CD4-positive, alpha-beta T cell (primary cell): ENCODE measurements around the gene SAMD4A. TPM values are rescaled to one million over a fixed set of nuclear protein-coding genes. Genes with fewer than 3 reads are reported as not detected.

ENCODE experiments used
- ATAC-seq: fragments of 200-7000 bp; cut with Tn5 transposase; one replicate; pipeline ENCODE4 v1.10.0; 2022; ENCODE audit warnings: mild to moderate bottlenecking; ENCODE audit not compliant: poor library complexity
- CTCF ChIA-PET: fragments of 350-600 bp; sonication (Branson Sonifier 250); formaldehyde crosslinking; loops from one replicate; lab custom pipeline; 2021; ENCODE audit warnings: antibody characterized with exemption, inconsistent platforms; lab: Charles Lee
- POLR2A ChIA-PET: fragments of 350-600 bp; sonication (Branson Sonifier 250); formaldehyde crosslinking; loops from one replicate; lab custom pipeline; 2021; ENCODE audit warnings: antibody characterized with exemption, inconsistent platforms; lab: Charles Lee
- DNase-seq, 14 experiments: peaks; one replicate each; pipeline ENCODE4 v3.0.0-alpha.2; 2013 to 2020; ENCODE audit warnings: mixed read lengths in 2 of 14
- H3K27ac ChIP-seq, 2 donors: one replicate each; pipeline versions ENCODE4 v1.5.1 to v1.7.0; 2013; ENCODE audit warnings: low read length in 2 of 2, low read depth in 1 of 2, mild to moderate bottlenecking in 1 of 2
- H3K27me3 ChIP-seq, 2 experiments: 1 replicate in 1 of 2; 2 replicates in 1 of 2; pipeline versions ENCODE4 v1.6.1 to v1.7.0; 2013; ENCODE audit warnings: low read length in 2 of 2, control low read depth in 1 of 2, mild to moderate bottlenecking in 1 of 2, moderate library complexity in 1 of 2; ENCODE audit not compliant: insufficient read depth in 2 of 2, control insufficient read depth in 1 of 2
- H3K36me3 ChIP-seq: one replicate; pipeline ENCODE4 v1.6.1; 2013; ENCODE audit warnings: low read length, control low read depth; ENCODE audit not compliant: insufficient read depth
- H3K4me1 ChIP-seq: one replicate; pipeline ENCODE4 v1.6.1; 2013; ENCODE audit warnings: low read length, control low read depth; ENCODE audit not compliant: insufficient read depth
- H3K4me3 ChIP-seq: one replicate; pipeline ENCODE4 v1.5.1; 2013; ENCODE audit warnings: mild to moderate bottlenecking, low read length, moderate library complexity
- H3K9me3 ChIP-seq, 2 experiments: 1 replicate in 1 of 2; 2 replicates in 1 of 2; pipeline versions ENCODE4 v1.6.1 to v1.7.0; 2013; ENCODE audit warnings: low read length in 2 of 2, mild to moderate bottlenecking in 2 of 2, control low read depth in 1 of 2, moderate library complexity in 1 of 2; ENCODE audit not compliant: control insufficient read depth in 1 of 2, insufficient read depth in 1 of 2
- H3K27ac Mint-ChIP-seq: one replicate; pipeline ENCODE4 v1.8.0; 2020; ENCODE audit warnings: mixed read lengths
- H3K27me3 Mint-ChIP-seq: one replicate; pipeline ENCODE4 v1.8.0; 2021; ENCODE audit warnings: mixed read lengths
- H3K36me3 Mint-ChIP-seq: one replicate; pipeline ENCODE4 v1.8.0; 2021; ENCODE audit warnings: low read depth, mixed read lengths
- H3K4me1 Mint-ChIP-seq: one replicate; pipeline ENCODE4 v1.8.0; 2021; ENCODE audit warnings: low read depth, mixed read lengths
- H3K4me3 Mint-ChIP-seq: one replicate; pipeline ENCODE4 v1.8.0; 2020; ENCODE audit warnings: mild to moderate bottlenecking, mixed read lengths
- H3K9me3 Mint-ChIP-seq: one replicate; pipeline ENCODE4 v1.8.0; 2020; ENCODE audit warnings: mixed read lengths
- intact Hi-C, 2 experiments: fragments of 100-400 bp; cut with DNase I in 1 of 2; cut with micrococcal nuclease in 1 of 2; formaldehyde crosslinking; loops; one replicate each; pipeline versions ENCODE4 v1.15.1 to v1.9.0; 2023 to 2025; cut with DNase I, micrococcal nuclease
- total RNA-seq, 174 experiments: library from RNA in 2 of 174; stranded (reverse) in 2 of 174; gene quantifications; one replicate each; pipeline ENCODE4 v1.2.3 and lab custom pipeline; 2021 to 2026
- TF ChIP-seq, protein P1 (sequence below): fragments of 200-600 bp; IDR thresholded peaks from one replicate; pipeline ENCODE4 v1.8.0; 2022; ENCODE audit warnings: antibody characterized with exemption, mild to moderate bottlenecking

Gene SAMD4A
- total RNA-seq, 2 experiments from 2014 or later: 1.9 to 2.3 TPM

DNA sequence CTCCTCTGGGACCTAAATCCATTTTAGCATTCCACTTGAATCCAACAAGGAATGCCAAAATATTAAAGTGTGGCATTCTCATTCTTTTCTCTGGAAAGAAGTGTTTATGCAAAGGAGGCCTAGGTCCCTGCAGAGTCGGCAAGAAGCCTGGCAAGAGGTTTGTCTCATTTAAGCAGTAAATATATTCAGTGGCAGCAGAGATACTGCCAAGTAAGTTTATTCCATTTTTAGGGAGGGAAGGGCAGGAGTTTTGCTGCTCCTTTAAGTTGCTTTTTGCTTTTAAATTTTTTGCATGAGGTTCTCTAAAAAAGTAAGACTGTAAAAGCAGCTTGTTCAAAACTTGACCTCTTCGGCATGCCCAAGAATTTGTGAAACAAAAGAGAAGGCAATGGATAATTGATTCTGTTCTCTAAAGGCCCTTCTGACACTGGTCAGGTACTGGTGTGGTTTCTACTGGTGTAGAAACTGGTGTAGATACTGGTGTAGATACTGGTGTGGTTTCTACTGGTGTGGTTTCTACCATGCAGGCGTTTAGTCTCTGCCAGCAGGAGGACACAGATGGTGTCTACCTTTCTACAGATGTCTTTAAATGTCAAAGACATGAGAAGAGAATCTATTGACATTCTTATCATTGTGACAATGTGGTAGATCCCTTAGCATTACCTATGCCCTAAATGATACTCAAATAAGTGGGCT is 107.3 kb downstream of the SAMD4A start:
- ChIA-PET POLR2A (no interaction called here), CTCF (no interaction called here)
- peaks cover 5% of the 10 kb centered on the region for H3K4me1 Mint-ChIP-seq
- H3K4me3 ChIP-seq: no peak overlapping the region
- TF ChIP-seq, protein P1, sequence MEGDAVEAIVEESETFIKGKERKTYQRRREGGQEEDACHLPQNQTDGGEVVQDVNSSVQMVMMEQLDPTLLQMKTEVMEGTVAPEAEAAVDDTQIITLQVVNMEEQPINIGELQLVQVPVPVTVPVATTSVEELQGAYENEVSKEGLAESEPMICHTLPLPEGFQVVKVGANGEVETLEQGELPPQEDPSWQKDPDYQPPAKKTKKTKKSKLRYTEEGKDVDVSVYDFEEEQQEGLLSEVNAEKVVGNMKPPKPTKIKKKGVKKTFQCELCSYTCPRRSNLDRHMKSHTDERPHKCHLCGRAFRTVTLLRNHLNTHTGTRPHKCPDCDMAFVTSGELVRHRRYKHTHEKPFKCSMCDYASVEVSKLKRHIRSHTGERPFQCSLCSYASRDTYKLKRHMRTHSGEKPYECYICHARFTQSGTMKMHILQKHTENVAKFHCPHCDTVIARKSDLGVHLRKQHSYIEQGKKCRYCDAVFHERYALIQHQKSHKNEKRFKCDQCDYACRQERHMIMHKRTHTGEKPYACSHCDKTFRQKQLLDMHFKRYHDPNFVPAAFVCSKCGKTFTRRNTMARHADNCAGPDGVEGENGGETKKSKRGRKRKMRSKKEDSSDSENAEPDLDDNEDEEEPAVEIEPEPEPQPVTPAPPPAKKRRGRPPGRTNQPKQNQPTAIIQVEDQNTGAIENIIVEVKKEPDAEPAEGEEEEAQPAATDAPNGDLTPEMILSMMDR: no peak
- no peaks in the 10 kb centered on the region for H3K36me3 Mint-ChIP-seq
- H3K27me3 ChIP-seq: no peaks in the 10 kb centered on the region
- ATAC-seq (no peak), DNase-seq (no peak)
- no peaks in the 10 kb centered on the region for H3K9me3 Mint-ChIP-seq
- H3K9me3 ChIP-seq: no peaks in the 10 kb centered on the region
- H3K36me3 ChIP-seq: no peaks in the 10 kb centered on the region
- peaks cover 15% of the 10 kb centered on the region for H3K27me3 Mint-ChIP-seq
- intact Hi-C loops: no loop called here
- peaks cover 18% of the 10 kb centered on the region for H3K4me1 ChIP-seq
- no peak overlapping the region for H3K27ac ChIP-seq
- no peak overlapping the region for H3K27ac Mint-ChIP-seq
- H3K4me3 Mint-ChIP-seq: no peak overlapping the region

DNA sequence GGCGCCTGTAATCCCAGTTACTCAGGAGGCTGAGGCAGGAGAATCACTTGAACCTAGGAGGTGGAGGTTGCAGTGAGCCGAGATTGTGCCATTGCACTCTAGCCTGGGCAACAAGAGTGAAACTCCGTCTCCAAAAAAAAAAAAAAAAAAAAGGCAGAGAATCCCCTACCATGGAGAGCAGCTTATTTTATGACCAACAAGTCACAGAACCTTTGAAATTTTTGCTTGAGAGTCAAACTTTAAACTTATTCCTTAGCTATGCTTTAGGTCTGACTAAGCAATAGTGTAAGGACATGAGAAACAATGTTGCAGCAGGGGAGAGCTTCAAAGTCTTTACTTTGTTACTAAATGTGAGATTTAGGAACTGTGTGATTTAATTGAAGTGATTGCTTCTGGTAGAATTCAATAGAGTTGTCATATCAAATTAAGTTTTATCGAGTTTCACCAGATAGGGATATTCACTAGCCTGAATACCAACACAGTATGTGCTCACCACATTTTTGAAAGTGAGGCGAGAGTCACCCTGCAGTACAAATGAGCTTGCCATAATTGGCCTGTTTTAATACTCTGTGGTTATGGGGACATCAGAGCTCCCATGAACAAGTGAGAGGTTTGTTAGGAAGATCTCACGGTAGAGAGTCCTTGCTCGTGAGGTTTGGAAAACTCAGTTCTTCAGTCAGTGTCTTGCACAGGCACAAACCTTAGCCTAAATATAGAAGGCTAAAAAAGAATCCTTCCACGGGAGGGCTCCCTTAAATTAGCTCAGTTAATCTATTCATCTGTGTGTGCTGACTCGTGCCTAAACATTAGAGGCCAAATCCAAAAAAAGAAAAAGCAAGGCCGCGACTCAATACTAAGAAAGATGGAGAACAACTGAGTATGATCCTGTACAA is 108.6 kb downstream of the SAMD4A start:
- Histone ChIP-seq H3K36me3 (no peaks in the 10 kb centered on the region), H3K4me1 (peaks cover 10% of the 10 kb centered on the region), H3K9me3 (no peaks in the 10 kb centered on the region), H3K4me3 (no peak overlapping the region), H3K27ac (no peak overlapping the region), H3K27me3 (no peaks in the 10 kb centered on the region)
- H3K4me3 Mint-ChIP-seq: no peak overlapping the region
- peaks cover 15% of the 10 kb centered on the region for H3K27me3 Mint-ChIP-seq
- no peaks in the 10 kb centered on the region for H3K36me3 Mint-ChIP-seq
- no peaks in the 10 kb centered on the region for H3K9me3 Mint-ChIP-seq
- ChIA-PET CTCF (no interaction called here), POLR2A (no interaction called here)
- no peaks in the 10 kb centered on the region for H3K4me1 Mint-ChIP-seq
- H3K27ac Mint-ChIP-seq: no peak overlapping the region
- TF ChIP-seq, protein P1: no peak
- intact Hi-C loops: no loop called here
- DNase-seq (no peak), ATAC-seq (no peak)

DNA sequence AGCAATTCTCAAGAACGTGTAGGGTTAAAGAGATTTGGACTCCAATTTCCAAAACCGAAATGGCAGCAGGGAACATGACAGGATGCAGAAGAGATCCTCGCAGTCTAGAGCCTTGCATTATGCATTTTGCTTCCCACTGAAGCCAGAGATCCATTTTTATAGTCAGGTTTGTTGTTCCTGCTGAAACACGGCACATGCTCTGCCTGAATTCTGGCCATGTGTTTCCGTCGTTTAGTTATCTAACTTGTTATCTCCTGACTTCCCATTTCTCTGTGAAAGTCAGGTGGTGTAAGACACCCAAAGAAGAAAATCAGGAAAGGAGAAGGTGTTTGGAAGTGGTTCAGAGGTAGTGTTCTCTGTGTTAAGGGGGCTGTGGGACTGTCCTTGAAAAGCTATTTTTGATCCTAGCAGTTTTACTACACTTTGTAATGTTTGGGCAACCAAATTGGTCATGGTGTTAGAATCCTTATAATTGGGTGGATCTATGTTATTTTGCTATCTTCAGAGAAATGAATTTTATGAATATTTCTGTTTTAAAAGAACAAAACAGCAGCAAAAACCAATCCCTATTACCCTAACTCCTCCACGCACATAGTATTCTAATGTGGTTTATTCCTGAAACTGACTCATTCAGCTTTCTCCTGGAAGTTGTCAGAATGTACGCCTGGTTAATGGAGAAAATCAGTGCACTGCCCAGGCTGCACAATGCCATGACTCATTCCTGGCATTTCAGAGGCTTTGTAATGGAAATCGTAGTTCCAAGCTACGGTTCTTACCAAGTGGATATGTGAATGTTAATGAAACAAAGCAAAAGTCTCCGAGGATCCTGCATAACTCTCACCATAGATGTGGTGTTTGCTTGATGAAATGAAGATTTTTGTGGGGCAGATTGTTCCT is 110.1 kb downstream of the SAMD4A start:
- ChIA-PET POLR2A (no interaction called here), CTCF (no interaction called here)
- H3K27ac ChIP-seq: no peak overlapping the region
- DNase-seq (no peak), ATAC-seq (no peak)
- intact Hi-C loops: no loop called here
- no peaks in the 10 kb centered on the region for H3K36me3 Mint-ChIP-seq
- H3K4me3 Mint-ChIP-seq: no peak overlapping the region
- TF ChIP-seq, protein P1: no peak
- H3K4me1 Mint-ChIP-seq: no peaks in the 10 kb centered on the region
- H3K9me3 Mint-ChIP-seq: no peaks in the 10 kb centered on the region
- H3K4me1 ChIP-seq: no peaks in the 10 kb centered on the region
- H3K27ac Mint-ChIP-seq: no peak overlapping the region
- no peaks in the 10 kb centered on the region for H3K36me3 ChIP-seq
- H3K4me3 ChIP-seq: no peak overlapping the region
- H3K9me3 ChIP-seq: no peaks in the 10 kb centered on the region
- H3K27me3 ChIP-seq: no peaks in the 10 kb centered on the region
- peaks cover 8% of the 10 kb centered on the region for H3K27me3 Mint-ChIP-seq
